Stimulated activated CD8-positive, alpha-beta memory T cell treated with anti-CD3 and anti-CD28 coated beads, Interleukin-4, amount 100 ng/mL, for 1 hour (primary cell): Measurements from ENCODE around the gene URB1.
"Not testable (repeated sequence)": the region's sequence is repeated elsewhere in the genome, so short reads cannot be mapped to it uniquely, and the experiment has no call there.

Source experiments
- DNase-seq, 2 donors: peaks; one replicate each; pipeline ENCODE4 v3.0.0-alpha.2; 2020; ENCODE audit warnings: low read depth in 2 of 2, low spot score in 1 of 2

URB1 gene

GRCh38 chr21:32322676-32323075 is 70.1 kb downstream of the URB1 start:
- DNase-seq, result no peak

- DNase-seq, result no peak
Observed at GRCh38 chr21:32322103-32322502, 70.7 kb downstream of the URB1 start.

DNA sequence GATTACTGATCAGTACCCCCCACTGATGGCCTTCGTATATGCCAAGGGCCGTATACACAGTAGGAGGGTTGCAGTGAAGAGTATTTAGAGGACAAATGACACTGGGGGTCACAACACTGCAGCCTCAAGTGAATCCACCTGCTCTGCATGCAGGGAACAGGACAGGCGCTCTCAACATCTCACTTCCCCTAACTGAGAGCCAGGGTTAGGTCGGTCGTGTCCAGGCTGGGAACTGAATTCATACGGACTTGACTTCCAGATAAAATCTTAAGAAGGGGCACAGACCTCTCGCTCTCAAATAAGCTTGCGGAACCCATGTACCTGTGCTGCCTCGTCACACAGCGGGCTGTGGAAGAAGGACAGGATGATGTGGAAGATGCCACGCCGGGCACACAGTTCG is 71.3 kb downstream of the URB1 start:
- no peak for DNase-seq

GRCh38 chr21:32320726-32321125 is 72.1 kb downstream of the URB1 start:
- no peak for DNase-seq

DNA sequence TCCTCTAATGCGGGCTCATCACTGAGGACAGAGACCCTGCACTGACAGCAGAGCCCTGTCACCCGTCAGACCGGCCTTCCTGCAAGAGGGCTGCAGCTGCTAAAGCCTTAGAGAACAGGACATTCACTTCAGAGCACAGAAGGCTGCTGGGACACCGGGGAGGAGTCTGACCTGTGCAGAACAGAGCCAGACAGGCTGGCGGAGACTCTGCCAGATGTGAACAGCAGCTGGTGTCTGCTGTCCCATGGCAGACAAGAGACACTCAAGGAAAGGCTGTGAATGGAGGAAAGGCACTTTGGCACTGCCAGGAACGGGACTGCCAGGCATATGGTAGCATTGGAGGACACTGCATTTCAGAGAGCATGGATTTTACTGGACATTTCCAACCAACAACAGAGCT is 72.8 kb downstream of the URB1 start:
- no peak for DNase-seq

DNA sequence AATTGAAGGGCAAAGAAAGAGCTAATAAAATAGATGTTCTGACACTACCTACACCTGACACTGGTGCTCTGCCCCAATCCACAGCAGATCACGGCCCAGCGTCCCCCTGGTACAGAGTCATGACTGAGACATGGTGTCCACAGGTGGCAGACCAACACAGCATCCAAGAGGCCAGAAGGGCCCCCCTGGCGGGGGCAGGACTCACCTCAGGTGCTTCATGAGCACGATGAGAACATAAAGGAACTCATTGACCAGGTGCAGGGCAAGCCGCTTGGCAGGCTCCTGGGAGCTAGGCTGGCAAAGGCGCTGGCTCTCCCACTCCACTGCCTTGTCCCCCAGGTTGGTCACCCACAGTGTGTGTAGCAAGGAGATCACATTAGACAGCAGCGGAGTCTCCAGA is 73.8 kb downstream of the URB1 start:
- DNase-seq, result no peak

DNA sequence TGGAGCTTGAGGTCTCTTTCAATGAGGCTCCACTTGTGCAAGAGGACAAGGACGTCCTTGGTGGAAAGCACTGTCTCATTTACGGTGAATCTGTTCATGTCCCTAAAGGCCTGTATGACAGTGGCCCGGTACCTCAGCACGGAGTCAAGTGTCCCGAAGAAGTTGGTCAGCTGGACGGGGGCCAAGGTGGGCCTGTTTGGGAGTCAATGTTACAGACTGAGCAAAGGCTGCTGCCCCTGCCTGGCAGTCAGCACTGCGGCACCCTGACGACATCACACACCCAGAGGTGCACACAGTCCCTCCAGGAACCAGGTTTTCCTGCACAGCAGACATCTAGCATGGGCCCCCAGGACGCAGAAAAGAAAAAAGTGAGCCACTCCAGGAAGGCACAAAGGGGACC is 75.1 kb downstream of the URB1 start:
- no peak for DNase-seq

GRCh38 chr21:32316361-32317215 is 76.2 kb downstream of the URB1 start:
- no peak for DNase-seq

- no peak for DNase-seq
Observed at GRCh38 chr21:32315511-32316281, 77.1 kb downstream of the URB1 start.

DNA sequence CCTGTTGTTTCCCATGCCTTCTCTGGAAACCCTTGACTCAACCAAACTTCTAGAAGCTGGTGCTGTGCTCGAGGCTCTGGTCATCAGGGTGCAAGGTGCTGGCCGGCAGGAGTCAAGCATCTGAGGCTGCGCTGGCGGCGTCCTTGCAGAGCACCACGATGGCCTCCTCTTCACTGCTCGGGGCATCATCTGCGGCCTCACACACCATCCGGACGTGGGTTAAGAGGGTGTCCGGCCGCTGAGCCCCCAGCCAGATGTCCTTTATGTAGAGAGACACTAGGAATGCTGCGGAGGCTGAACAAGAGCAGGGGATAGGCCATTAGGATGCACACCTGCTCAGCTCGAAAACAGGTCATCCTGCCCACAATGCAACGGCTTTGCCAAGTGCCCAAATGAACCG is 78.0 kb downstream of the URB1 start:
- DNase-seq, result no peak

DNA sequence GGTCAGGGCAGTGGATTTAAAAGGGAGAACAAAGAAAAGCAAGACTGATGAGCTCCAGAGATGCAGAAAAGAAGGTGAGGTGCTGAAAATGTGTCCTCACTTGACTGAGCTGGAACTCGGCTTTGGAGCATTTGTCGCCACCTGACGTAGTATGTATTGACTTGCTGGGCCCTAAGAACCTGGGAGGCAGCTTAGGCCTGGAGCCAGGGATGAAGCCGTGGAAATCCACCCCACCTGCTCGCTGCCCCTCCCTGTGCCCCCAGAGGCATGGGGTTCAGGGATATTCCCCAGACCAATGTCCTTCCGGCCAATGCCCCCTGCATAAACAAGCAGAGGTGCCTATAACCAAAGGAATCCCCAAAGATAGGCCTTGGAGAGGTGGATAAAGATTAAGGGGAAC is 79.8 kb downstream of the URB1 start:
- no peak for DNase-seq

DNA sequence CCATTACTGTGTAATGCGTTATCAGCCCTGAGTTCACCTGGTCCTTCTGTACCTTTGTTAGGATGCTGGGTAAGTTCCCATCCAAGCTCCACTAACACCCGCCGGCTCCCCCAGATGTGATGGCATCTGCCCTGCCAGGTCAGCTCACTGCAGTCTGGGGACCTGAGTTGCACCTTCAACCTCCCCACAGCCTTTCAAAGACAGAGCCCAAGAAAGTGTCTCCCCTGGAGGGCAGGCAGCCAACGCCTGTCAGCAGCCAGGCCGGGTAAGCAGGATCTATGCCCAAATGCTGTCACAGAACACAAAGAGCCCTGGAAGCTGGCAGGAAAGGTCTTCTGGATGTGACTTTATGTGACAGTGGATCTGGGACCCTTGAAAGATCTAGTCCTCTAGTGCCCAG is 80.5 kb downstream of the URB1 start:
- no peak for DNase-seq

DNA sequence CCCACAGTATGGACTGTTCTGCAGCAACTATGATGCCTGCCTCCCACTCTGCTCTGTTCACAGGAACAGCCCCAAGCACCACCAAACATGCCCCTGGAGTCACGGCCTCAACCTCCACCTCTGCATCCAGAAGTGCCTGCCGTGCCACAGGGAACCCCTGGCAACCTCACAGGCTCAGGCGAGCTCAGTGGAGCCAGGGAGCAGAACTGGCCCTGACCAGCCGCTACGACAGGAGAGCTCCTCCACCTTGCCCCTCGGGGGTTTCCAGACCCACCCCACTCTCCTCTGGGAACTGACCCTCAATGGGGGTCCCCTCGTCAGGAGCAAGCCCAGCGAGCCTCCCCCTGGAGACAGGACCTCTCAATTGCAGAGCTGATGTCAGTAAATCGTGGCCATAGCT is 81.2 kb downstream of the URB1 start:
- DNase-seq, result no peak

DNA sequence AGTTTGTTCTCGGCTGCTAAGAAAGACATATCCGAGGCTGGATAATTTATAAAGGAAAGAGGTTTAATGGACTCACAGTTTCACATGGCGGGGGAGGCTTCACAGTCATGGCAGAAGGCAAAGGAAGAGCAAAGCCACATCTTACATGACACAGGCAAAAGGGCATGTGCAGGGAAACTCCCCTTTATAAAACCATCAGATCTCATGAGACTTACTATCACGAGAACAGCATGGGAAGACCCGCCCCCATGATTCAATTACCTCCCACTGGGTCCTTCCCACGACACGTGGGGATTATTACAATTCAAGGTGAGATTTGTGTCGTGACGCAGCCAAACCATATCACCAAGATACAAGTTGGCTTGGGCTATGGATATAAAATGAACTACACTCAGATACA is 81.8 kb downstream of the URB1 start:
- DNase-seq, result not testable (repeated sequence)

GRCh38 chr21:32309906-32310460 is 82.8 kb downstream of the URB1 start:
- no peak for DNase-seq

GRCh38 chr21:32308696-32309095 is 84.1 kb downstream of the URB1 start:
- no peak for DNase-seq

DNA sequence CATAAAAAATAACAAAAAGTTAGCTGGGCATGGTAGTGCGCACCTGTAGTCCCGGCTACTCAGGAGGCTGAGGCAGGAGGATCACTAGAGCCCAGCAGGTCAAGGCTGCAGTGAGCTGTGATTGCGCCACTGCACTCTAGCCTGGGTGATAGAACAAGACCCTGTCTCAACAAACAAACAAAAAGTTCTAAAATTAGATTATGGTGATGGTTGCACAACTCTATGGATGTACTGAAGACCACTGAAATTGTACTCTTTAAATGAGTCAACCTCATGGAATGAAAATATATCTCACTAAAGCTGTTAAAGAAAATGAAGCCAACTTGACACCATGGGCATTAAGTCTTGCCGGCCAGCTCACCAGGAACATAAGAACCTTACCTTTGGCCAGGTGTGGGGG is 85.1 kb downstream of the URB1 start:
- DNase-seq, result no peak

- DNase-seq, result no peak
Observed at GRCh38 chr21:32306021-32306780, 86.6 kb downstream of the URB1 start.

DNA sequence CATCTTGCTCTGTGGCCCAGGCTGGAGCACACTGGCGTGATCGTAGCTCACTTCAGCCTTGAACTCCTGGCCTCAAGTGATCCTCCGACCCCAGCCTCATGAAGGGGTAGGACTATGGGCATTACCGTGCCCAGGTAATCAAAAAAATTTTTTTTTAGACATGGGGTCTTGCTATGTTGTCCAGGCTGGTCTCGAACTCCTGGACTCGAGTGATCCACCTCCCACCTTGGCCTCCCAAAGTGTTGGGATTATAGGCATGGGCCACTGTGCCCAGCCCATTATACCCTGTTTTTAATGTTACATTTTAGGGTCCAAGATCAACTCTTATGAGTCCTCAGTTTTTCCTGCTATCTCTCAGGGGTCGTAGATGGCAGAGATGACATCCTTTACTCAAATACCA is 87.8 kb downstream of the URB1 start:
- no peak for DNase-seq

- DNase-seq, result no peak
Observed at GRCh38 chr21:32303385-32303784, 89.4 kb downstream of the URB1 start.

DNA sequence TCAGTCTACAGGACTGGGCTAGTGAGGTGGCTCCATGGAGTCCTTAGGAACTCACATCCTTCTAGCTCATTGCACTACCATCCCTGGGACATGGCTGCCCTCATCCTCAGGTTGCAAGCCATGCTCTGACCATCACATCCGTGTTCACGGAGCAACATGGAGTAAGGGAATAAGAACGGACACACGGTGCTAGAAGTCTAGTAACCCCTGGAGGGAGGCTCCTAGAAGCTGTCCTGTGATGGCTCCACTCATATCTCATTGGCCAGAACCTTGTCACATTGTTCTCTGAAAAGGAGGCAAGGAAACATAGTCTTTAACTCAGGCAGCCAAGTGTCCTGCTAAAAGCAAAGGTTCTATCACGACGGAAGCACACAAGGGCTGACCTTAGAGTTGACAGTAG is 90.3 kb downstream of the URB1 start:
- DNase-seq, result no peak

DNA sequence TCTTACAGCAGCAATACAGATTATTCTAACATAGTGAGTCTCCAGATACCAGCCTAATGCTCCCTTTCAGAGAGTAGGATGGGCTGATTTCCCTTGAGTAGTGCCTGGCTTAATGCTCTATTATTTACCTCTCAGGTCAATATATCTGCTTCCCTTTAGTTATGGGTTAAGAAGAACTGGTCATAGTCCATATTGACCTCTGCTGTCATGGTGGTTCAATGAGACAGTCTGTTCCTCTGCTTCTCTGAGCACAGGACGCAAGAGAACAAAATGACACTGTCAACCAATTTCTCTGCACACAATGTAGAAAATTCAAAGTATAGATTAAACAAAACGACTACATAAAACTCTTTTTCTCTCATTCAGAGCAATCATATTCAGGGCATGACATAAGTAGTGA is 91.2 kb downstream of the URB1 start:
- no peak for DNase-seq
